ENCODE results near the gene BPNT1. TPM values are rescaled to one million over a fixed set of nuclear protein-coding genes. Genes with fewer than 3 reads are reported as not detected.
"Not testable (repeated sequence)": the region's sequence is repeated elsewhere in the genome, so short reads cannot be mapped to it uniquely, and the experiment has no call there.

The BPNT1 gene
- total RNA-seq, 2 donors from 2014 or later: 19.1 to 21.9 TPM

- Histone ChIP-seq H3K27ac (no peak overlapping the region), H3K4me1 (ENCODE audit: control insufficient read depth in 1 of 2, low read depth in 2 of 2) (peaks cover 10 to 33% of the 10 kb centered on the region in 2 donors), H3K36me3 (peaks cover 7% of the 10 kb centered on the region), H3K27me3 (replicated peaks; ENCODE audit: insufficient read depth) (no peaks in the 10 kb centered on the region), H3K4me3 (no peak overlapping the region), H3K9me3 (no peaks in the 10 kb centered on the region)
- TF ChIP-seq, protein P1, sequence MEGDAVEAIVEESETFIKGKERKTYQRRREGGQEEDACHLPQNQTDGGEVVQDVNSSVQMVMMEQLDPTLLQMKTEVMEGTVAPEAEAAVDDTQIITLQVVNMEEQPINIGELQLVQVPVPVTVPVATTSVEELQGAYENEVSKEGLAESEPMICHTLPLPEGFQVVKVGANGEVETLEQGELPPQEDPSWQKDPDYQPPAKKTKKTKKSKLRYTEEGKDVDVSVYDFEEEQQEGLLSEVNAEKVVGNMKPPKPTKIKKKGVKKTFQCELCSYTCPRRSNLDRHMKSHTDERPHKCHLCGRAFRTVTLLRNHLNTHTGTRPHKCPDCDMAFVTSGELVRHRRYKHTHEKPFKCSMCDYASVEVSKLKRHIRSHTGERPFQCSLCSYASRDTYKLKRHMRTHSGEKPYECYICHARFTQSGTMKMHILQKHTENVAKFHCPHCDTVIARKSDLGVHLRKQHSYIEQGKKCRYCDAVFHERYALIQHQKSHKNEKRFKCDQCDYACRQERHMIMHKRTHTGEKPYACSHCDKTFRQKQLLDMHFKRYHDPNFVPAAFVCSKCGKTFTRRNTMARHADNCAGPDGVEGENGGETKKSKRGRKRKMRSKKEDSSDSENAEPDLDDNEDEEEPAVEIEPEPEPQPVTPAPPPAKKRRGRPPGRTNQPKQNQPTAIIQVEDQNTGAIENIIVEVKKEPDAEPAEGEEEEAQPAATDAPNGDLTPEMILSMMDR (IDR thresholded peaks at IDR 0.05): no peak
- DNase-seq (ENCODE audit: low spot score): no peak
- ATAC-seq (ENCODE audit: insufficient number of reproducible peaks, low FRiP score, low read depth): no peak
Measured at GRCh38 chr1:220040028-220040596, 49.5 kb downstream of the BPNT1 start.

- ATAC-seq (ENCODE audit: insufficient number of reproducible peaks, low FRiP score, low read depth): no peak
- no peak for DNase-seq (ENCODE audit: low spot score)
- no peaks in the 10 kb centered on the region for H3K27me3 ChIP-seq (replicated peaks; ENCODE audit: insufficient read depth)
- no peak overlapping the region for H3K4me3 ChIP-seq
- no peak overlapping the region for H3K27ac ChIP-seq
- TF ChIP-seq, protein P1 (IDR thresholded peaks at IDR 0.05): no peak
- H3K36me3 ChIP-seq: peaks cover 10% of the 10 kb centered on the region
- H3K4me1 ChIP-seq (ENCODE audit: control insufficient read depth in 1 of 2, low read depth in 2 of 2): peaks cover 4 to 20% of the 10 kb centered on the region in 2 donors
- no peaks in the 10 kb centered on the region for H3K9me3 ChIP-seq
Measured at GRCh38 chr1:220038640-220039039, 50.9 kb downstream of the BPNT1 start.

- not testable (repeated sequence) for H3K9me3 ChIP-seq; ATAC-seq (ENCODE audit: insufficient number of reproducible peaks, low FRiP score, low read depth); H3K4me3 ChIP-seq; H3K27ac ChIP-seq; H3K27me3 ChIP-seq (replicated peaks; ENCODE audit: insufficient read depth); DNase-seq (ENCODE audit: low spot score)
- Histone ChIP-seq H3K4me1 (ENCODE audit: control insufficient read depth in 1 of 2, low read depth in 2 of 2) (peaks cover 4 to 16% of the 10 kb centered on the region in 2 donors), H3K36me3 (peaks cover 13% of the 10 kb centered on the region)
Measured at GRCh38 chr1:220037810-220038209, 51.8 kb downstream of the BPNT1 start.

DNA sequence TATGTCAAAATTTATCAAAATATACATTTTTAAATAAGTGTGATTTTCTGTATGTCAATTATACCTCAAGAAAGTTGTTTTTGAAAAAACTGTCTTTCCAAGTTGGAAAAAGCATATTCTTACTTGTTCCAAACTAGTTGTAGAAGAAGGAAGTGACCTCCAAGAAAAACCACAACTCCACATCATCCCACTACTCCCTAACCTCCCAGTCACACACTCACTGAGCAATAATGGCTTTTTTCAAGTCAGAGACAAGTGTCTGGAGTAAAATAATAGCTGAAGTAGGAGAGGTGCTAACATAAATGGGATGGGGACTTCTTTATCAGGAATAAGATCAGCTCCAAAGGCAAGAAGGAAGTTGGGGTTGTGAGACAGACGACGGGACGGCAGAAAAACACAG, 56.7 kb downstream of the BPNT1 start:
- TF ChIP-seq, protein P1 (IDR thresholded peaks at IDR 0.05): no peak

GRCh38 chr1:220031287-220031686, 58.3 kb downstream of the BPNT1 start:
- no peaks in the 10 kb centered on the region for H3K27me3 ChIP-seq (replicated peaks; ENCODE audit: insufficient read depth)
- H3K9me3 ChIP-seq: no peaks in the 10 kb centered on the region
- ATAC-seq (ENCODE audit: insufficient number of reproducible peaks, low FRiP score, low read depth): no peak
- TF ChIP-seq, protein P1 (IDR thresholded peaks at IDR 0.05): no peak
- H3K27ac ChIP-seq: no peak overlapping the region
- no peak overlapping the region for H3K4me3 ChIP-seq
- peaks cover 0 to 7% of the 10 kb centered on the region in 2 donors for H3K4me1 ChIP-seq (ENCODE audit: control insufficient read depth in 1 of 2, low read depth in 2 of 2)
- peaks cover 24% of the 10 kb centered on the region for H3K36me3 ChIP-seq
- DNase-seq (ENCODE audit: low spot score): no peak

More for the DNA sequence above, 56.7 kb downstream of the BPNT1 start:
- H3K4me3 ChIP-seq: no peak overlapping the region
- ATAC-seq (ENCODE audit: insufficient number of reproducible peaks, low FRiP score, low read depth) (no peak), DNase-seq (ENCODE audit: low spot score) (no peak)
- H3K27me3 ChIP-seq (replicated peaks; ENCODE audit: insufficient read depth): no peaks in the 10 kb centered on the region
- peaks cover 24% of the 10 kb centered on the region for H3K36me3 ChIP-seq
- peaks cover 4 to 16% of the 10 kb centered on the region in 2 donors for H3K4me1 ChIP-seq (ENCODE audit: control insufficient read depth in 1 of 2, low read depth in 2 of 2)
- no peak overlapping the region for H3K27ac ChIP-seq
- no peaks in the 10 kb centered on the region for H3K9me3 ChIP-seq

All from thoracic aorta (tissue), 2 donors.